ENCODE results near the gene EDAR.

- TF ChIP-seq TARDBP (IDR thresholded peaks at IDR 0.05) (no peak), ARNT (IDR thresholded peaks at IDR 0.05) (no peak), FOXA1 (IDR thresholded peaks at IDR 0.05) (no peak), SP1 (IDR thresholded peaks at IDR 0.05) (no peak), FOXM1 (IDR thresholded peaks at IDR 0.05; ENCODE audit: borderline replicate concordance) (no peak), CTBP1 (IDR thresholded peaks at IDR 0.05; ENCODE audit: borderline replicate concordance) (no peak), BHLHE40 (IDR thresholded peaks at IDR 0.05; ENCODE audit: borderline replicate concordance) (no peak), PKNOX1 (IDR thresholded peaks at IDR 0.05) (no peak), NFRKB (IDR thresholded peaks at IDR 0.05) (no peak)
Measured at GRCh38 chr2:108942231-108942825, 46.7 kb downstream of the EDAR start.
